Effector memory CD8-positive, alpha-beta T cell (primary cell): ENCODE data around the gene EVI2B.
"Not testable (repeated sequence)": the region's sequence is repeated elsewhere in the genome, so short reads cannot be mapped to it uniquely, and the experiment has no call there.

Experiments used
- ATAC-seq: fragments of 150-1000 bp; cut with Tn5 transposase; replicated peaks from 2 replicates; pipeline ENCODE4 v1.10.0; 2021; ENCODE audit warnings: mild to moderate bottlenecking, moderate library complexity
- DNase-seq, 3 experiments: peaks; one replicate each; pipeline ENCODE4 v3.0.0; 2021
- H3K27ac Mint-ChIP-seq, 2 donors: one replicate each; pipeline ENCODE4 v1.8.0; 2022; ENCODE audit warnings: mild to moderate bottlenecking in 2 of 2, mixed read lengths in 2 of 2, moderate library complexity in 2 of 2
- H3K27me3 Mint-ChIP-seq, 2 donors: one replicate each; pipeline ENCODE4 v1.8.0; 2022; ENCODE audit warnings: mixed read lengths in 2 of 2
- H3K36me3 Mint-ChIP-seq: one replicate; pipeline ENCODE4 v1.8.0; 2022; ENCODE audit warnings: mild to moderate bottlenecking, moderate library complexity, mixed read lengths; ENCODE audit not compliant: insufficient read depth
- H3K4me1 Mint-ChIP-seq, 2 donors: one replicate each; pipeline ENCODE4 v1.8.0; 2022; ENCODE audit warnings: low read depth in 2 of 2, mixed read lengths in 2 of 2
- H3K4me3 Mint-ChIP-seq, 2 donors: one replicate each; pipeline ENCODE4 v1.8.0; 2022; ENCODE audit warnings: mild to moderate bottlenecking in 2 of 2, mixed read lengths in 2 of 2, moderate library complexity in 2 of 2
- H3K9me3 Mint-ChIP-seq, 2 donors: one replicate each; pipeline ENCODE4 v1.8.0; 2022; ENCODE audit warnings: mixed read lengths in 2 of 2

EVI2B gene

DNA sequence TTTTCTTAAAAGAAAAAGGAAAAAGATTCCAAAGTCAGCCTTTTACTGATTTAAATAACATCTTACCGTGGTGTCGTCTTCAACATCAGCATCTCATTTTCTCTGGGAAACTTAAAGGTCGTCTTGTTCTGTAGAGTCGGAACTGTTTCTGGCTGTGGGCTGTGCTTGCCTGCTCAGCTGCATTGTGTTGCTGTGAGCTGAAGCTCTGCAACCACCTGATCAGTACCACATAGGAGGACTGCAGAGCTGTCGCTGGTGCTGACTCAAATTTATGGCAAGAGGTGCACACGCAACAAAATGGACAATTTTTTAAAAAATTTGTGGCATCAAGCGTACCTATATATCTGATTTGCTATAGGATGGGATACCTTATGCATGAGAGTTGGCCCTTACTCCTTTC, 16.8 kb downstream of the EVI2B start, which contains the start of gene OMG:
OMG (minus strand) TSS at position 150 of the 400 bp plus-strand sequence. CDS start 908 bp downstream, outside the sequence.
- Mint-ChIP-seq H3K36me3 (no peaks in the 10 kb centered on the region), H3K27me3 (no peaks in the 10 kb centered on the region), H3K4me3 (no peak within 1 kb of the TSS), H3K4me1 (peaks cover 1 to 12% of the 10 kb centered on the region in 2 donors), H3K27ac (no peak within 1 kb of the TSS), H3K9me3 (no peaks in the 10 kb centered on the region)
- DNase-seq (no peak), ATAC-seq (no peak)

DNA sequence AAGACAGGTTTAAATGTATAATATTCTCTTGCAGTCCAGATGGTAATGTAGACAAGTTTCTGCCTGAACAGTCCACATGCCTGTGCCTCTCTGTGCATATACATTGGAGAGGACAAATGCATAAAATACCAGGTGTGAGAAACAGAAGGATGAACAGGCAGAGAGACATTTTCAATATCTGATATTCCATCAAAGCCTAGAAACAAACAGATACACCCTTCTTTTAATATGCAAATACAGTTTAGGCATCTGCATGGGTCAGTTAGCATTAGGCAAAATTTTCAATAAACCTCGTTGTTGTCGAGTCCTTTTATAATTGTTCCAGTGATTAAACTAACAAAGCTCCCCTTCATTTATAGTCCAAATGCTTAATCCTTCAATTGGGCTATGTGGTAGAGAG, 17.7 kb downstream of the EVI2B start:
- H3K27ac Mint-ChIP-seq: no peak overlapping the region

DNA sequence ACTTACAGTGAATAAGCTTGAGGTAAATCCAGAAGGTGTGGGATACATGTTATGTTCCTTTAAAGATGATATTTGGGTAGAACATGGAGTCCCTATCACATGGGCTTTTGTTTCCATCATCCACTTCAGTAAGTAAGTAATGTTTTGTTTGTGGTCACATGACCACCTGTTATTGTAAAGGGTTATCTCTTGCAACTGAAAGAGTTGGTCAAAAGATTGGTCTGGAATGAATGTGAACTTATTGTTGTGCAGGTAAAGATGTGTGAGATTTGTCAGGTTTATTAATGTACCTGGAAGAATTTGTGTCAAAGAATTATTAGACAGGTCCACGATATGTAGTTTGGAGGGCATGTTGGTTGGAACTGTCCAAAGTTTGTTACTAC, 18.4 kb downstream of the EVI2B start:
- H3K4me3 Mint-ChIP-seq: no peak overlapping the region
- no peaks in the 10 kb centered on the region for H3K9me3 Mint-ChIP-seq
- H3K36me3 Mint-ChIP-seq: no peaks in the 10 kb centered on the region
- no peak for ATAC-seq
- no peak overlapping the region for H3K27ac Mint-ChIP-seq
- H3K4me1 Mint-ChIP-seq: no peaks in the 10 kb centered on the region
- DNase-seq: no peak
- H3K27me3 Mint-ChIP-seq: no peaks in the 10 kb centered on the region

More for the DNA sequence above, 17.7 kb downstream of the EVI2B start:
- H3K4me1 Mint-ChIP-seq: peaks cover 1 to 5% of the 10 kb centered on the region in 2 donors
- H3K27me3 Mint-ChIP-seq: no peaks in the 10 kb centered on the region
- H3K9me3 Mint-ChIP-seq: no peaks in the 10 kb centered on the region
- ATAC-seq (no peak), DNase-seq (no peak)
- no peak overlapping the region for H3K4me3 Mint-ChIP-seq
- no peaks in the 10 kb centered on the region for H3K36me3 Mint-ChIP-seq

DNA sequence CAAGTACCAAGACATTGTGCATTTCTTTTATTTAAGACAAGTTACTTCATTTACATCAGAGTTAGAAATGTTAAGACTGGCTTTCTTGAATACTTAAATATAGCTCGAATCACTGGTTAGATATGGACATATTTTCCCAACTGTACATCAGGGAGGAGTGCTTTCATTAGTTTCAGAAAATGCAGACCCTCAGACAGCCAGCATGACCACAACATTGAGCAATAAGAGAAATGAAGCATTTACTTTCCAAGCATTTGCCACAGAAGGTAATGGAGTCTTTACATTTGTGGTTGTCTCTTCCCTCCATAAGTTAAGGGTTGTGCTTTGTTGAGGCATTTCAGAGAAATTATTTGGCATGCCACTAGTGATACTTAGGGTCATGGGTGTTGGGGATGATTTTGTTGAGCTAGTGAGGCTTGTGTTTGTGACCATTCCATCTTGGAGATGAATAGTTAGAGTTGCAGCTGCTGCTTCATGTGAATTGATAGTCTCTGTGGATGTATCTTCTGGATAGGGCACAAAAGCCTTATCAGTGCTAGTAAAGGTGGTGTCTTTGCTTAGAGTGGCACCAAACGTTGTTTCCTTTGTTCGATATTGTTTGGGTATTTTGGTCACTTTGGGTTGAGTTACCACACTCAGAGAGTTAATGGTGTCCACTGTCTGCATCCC, 18.9 kb downstream of the EVI2B start:
- ATAC-seq (no peak), DNase-seq (no peak)
- no peak overlapping the region for H3K4me3 Mint-ChIP-seq
- H3K27ac Mint-ChIP-seq: no peak overlapping the region
- no peaks in the 10 kb centered on the region for H3K4me1 Mint-ChIP-seq
- no peaks in the 10 kb centered on the region for H3K9me3 Mint-ChIP-seq
- H3K36me3 Mint-ChIP-seq: no peaks in the 10 kb centered on the region
- H3K27me3 Mint-ChIP-seq: no peaks in the 10 kb centered on the region

DNA sequence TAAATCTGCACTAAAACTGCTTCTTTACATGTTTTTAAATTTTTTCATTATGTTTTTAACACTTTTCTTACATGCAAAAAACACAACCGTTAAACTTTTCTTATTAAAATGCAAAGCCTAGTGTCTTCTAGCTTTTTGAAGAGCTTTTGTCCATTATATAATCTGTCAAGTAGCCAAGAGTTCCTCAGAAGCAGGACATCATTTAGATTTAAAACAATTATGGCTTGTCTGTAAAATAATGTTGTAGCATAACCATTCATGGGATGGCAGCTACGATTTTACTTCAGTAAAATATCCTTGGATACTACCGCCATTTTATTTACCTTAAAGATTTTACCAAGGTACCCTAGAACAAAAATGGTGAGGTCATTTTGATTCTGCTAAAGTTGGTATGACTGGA, 19.6 kb downstream of the EVI2B start:
- no peaks in the 10 kb centered on the region for H3K4me1 Mint-ChIP-seq
- ATAC-seq: no peak

DNA sequence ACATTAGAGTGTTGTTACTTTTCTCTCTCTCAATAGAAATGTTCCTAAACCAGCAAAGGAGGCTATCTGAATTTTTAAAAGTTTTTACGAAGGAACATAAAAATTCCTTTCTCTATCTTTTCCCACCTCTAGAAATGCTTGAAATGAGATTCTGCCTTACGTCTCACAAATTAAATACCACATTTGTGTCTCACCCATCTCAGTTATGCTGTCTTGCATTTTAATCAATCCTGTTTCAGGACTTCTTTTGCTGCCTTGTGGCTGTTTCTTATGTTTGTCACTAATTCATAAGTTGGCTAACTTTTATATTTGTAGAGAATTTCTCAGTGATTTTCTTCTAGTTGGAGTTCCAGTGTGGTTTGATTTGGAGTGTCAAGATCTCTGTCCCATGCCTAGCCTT, 20.3 kb downstream of the EVI2B start:
- no peak for DNase-seq
- H3K27me3 Mint-ChIP-seq: no peaks in the 10 kb centered on the region
- no peaks in the 10 kb centered on the region for H3K9me3 Mint-ChIP-seq
- H3K27ac Mint-ChIP-seq: no peak overlapping the region
- H3K36me3 Mint-ChIP-seq: no peaks in the 10 kb centered on the region
- ATAC-seq: no peak
- no peak overlapping the region for H3K4me3 Mint-ChIP-seq
- no peaks in the 10 kb centered on the region for H3K4me1 Mint-ChIP-seq

More for the DNA sequence above, 19.6 kb downstream of the EVI2B start:
- no peak overlapping the region for H3K4me3 Mint-ChIP-seq
- H3K36me3 Mint-ChIP-seq: no peaks in the 10 kb centered on the region
- no peak for DNase-seq
- no peaks in the 10 kb centered on the region for H3K27me3 Mint-ChIP-seq
- H3K9me3 Mint-ChIP-seq: no peaks in the 10 kb centered on the region
- no peak overlapping the region for H3K27ac Mint-ChIP-seq

DNA sequence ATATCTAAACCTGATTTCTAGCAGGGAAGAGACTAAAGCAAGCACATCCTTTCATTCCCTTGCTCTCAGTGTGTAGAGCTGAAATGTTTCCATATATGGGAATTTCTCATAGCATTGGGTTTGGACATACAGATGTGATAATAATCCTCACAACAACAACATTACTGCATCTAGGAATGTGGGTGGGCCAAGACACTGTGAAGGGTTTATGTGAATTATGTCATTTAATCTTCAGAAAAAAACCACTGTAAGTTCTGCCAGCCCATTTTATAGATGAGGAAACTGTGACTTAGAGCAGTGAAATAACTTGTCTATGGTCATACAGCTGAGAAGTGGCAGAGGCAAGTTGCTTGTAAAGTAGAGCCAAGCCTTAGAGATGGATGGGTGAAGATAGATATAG, 22.0 kb downstream of the EVI2B start:
- H3K4me3 Mint-ChIP-seq: no peak overlapping the region
- ATAC-seq: no peak
- H3K9me3 Mint-ChIP-seq: no peaks in the 10 kb centered on the region
- no peaks in the 10 kb centered on the region for H3K27me3 Mint-ChIP-seq
- H3K36me3 Mint-ChIP-seq: no peaks in the 10 kb centered on the region
- DNase-seq: no peak
- H3K27ac Mint-ChIP-seq: no peak overlapping the region
- no peaks in the 10 kb centered on the region for H3K4me1 Mint-ChIP-seq

DNA sequence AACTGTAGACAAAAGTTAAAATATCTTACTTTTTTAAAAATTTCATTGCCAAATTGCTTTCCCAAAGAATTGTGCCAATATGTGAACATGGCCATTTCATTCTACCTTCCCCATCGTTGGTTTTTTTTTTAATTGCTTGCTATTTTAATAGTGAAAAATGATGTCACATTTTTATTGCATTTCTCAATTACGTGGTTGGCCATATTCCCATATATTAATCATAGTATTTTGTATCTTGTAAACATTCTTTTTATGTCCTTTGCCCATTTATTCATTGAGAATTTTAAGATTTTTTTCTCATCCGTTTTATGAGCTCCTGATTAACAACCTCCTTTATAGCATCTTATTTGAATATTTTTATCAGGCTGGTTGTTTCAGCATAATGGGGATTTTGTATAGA, 24.1 kb downstream of the EVI2B start:
- Mint-ChIP-seq H3K4me3 (no peak overlapping the region), H3K4me1 (no peaks in the 10 kb centered on the region), H3K27me3 (no peaks in the 10 kb centered on the region), H3K9me3 (no peaks in the 10 kb centered on the region), H3K27ac (no peak overlapping the region), H3K36me3 (no peaks in the 10 kb centered on the region)
- DNase-seq: no peak
- ATAC-seq: no peak

DNA sequence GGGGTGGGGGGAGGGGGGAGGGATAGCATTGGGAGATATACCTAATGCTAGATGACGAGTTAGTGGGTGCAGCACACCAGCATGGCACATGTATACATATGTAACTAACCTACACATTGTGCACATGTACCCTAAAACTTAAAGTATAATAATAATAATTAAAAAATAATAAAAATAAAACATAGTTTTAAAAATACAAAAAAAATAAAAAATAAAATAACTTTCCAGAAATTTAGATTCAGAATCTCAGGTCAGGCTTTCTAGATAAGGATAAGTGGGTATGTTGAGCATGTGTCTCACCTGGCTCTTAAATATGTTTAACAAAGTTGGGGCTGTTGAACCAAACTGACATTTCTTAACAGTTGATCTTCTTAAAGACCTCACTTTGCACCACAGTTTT, 25.9 kb downstream of the EVI2B start:
- not testable (repeated sequence) for H3K9me3 Mint-ChIP-seq, H3K27me3 Mint-ChIP-seq

DNA sequence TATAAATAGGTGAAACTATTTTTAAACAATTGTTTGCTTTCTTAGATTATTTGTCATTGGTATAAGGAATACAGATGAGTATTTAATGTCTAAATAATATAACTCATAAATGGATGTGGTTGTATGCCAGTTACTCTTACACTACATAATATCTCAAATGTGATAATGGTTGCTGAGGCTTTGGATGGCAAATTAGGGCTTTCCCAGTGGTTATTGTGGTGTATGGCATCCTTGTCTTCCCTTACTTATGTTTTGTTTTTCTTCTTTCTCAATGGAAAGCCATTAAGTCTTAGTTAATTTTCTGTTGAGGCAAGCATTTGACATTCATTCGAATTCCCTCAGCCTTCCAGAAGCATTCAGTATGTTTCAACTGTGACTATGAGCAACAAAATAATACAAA, 27.3 kb downstream of the EVI2B start:
- H3K27me3 Mint-ChIP-seq: no peaks in the 10 kb centered on the region
- DNase-seq: no peak
- no peaks in the 10 kb centered on the region for H3K4me1 Mint-ChIP-seq
- no peak for ATAC-seq
- no peak overlapping the region for H3K4me3 Mint-ChIP-seq
- H3K9me3 Mint-ChIP-seq: no peaks in the 10 kb centered on the region
- no peak overlapping the region for H3K27ac Mint-ChIP-seq
- H3K36me3 Mint-ChIP-seq: peaks cover 3% of the 10 kb centered on the region

More for the DNA sequence above, 25.9 kb downstream of the EVI2B start:
- not testable (repeated sequence) for H3K36me3 Mint-ChIP-seq, H3K4me3 Mint-ChIP-seq, DNase-seq, H3K4me1 Mint-ChIP-seq, ATAC-seq, H3K27ac Mint-ChIP-seq

DNA sequence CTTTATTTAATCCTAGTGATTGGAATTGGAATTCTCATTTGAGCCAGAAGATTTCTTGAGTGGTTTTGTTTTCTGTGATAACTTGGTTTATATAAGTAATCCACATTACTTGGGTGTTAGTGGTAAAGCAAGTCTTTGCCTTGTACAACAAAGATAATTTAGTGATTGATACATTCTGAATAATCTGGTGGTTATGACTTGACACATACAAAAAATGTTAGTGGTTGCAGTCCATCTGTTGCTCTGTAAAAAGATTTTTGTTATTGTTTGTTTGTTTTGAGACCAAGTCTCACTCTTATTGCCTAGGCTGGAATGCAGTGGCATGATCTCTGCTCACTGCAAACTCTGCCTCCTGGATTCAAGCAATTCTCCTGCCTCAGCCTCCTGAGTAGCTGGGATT, 30.0 kb downstream of the EVI2B start:
- Mint-ChIP-seq H3K4me3 (no peak overlapping the region), H3K9me3 (no peaks in the 10 kb centered on the region), H3K36me3 (peaks cover 5% of the 10 kb centered on the region), H3K27ac (no peak overlapping the region), H3K4me1 (no peaks in the 10 kb centered on the region), H3K27me3 (no peaks in the 10 kb centered on the region)
- DNase-seq (no peak), ATAC-seq (no peak)

DNA sequence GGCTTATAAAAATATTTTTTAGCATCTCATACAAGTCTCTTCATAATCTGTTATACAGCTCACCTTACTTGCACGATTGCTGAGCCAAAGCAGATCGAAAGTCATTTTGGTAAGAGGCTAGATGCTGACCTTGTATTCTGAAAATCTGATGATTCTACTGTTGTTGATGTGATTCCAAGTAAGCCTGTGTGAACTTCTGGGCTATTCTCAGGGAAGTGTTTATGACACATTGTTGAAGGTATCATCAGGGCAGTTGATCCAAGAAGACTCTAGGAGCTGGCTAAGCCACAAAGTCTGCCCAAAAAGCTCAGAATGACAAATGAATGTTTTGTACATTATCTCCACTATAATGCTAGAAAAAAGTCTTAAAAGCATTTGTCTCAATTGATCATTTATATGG, 32.8 kb downstream of the EVI2B start:
- ATAC-seq (no peak), DNase-seq (no peak)
- Mint-ChIP-seq H3K27me3 (no peaks in the 10 kb centered on the region), H3K4me3 (no peak overlapping the region), H3K27ac (no peak overlapping the region), H3K36me3 (peaks cover 5% of the 10 kb centered on the region), H3K4me1 (no peaks in the 10 kb centered on the region), H3K9me3 (no peaks in the 10 kb centered on the region)

DNA sequence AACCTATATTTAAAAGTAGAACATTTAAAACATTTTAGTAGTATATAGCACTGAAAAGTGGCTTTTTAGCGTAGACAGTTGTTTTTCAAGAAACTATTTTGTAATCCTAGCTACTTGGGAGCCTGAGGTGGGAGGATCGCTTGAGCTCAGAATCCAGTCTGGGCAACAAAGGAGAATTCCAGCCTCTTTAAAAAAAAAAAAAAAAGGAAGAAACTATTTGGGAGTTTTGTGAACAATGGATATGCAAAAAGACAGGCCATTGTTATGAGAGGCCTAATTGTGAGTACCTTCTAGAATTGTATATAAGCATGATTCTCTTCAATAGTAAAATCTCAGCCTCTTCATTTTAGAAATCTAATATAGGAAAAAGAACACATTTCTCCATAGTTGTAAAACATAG, 34.5 kb downstream of the EVI2B start:
- no peak for DNase-seq
- H3K27ac Mint-ChIP-seq: no peak overlapping the region
- H3K9me3 Mint-ChIP-seq: no peaks in the 10 kb centered on the region
- H3K27me3 Mint-ChIP-seq: no peaks in the 10 kb centered on the region
- H3K4me1 Mint-ChIP-seq: no peaks in the 10 kb centered on the region
- peaks cover 5% of the 10 kb centered on the region for H3K36me3 Mint-ChIP-seq
- H3K4me3 Mint-ChIP-seq: no peak overlapping the region
- ATAC-seq: no peak

DNA sequence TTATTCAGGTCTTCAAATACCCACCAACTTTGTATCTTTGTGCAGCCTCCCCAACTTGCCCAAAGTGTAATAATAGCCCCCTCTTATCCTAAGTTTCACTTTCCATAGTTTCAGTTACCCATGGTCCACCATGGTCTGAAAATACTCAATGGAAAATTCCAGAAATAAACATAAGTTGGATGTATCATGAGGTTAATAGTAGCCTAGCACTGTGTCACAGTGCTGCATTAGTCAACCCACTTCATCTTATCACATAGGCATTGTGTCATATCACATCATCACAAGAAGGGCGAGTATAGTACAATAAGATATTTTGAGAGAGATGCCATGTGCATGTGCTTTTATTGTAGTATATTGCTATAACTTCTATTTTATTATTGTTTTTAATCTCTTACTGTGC, 38.7 kb downstream of the EVI2B start:
- Mint-ChIP-seq H3K36me3 (no peaks in the 10 kb centered on the region), H3K4me1 (no peaks in the 10 kb centered on the region), H3K27me3 (no peaks in the 10 kb centered on the region), H3K27ac (no peak overlapping the region), H3K9me3 (no peaks in the 10 kb centered on the region), H3K4me3 (no peak overlapping the region)
- no peak for DNase-seq
- ATAC-seq: no peak

DNA sequence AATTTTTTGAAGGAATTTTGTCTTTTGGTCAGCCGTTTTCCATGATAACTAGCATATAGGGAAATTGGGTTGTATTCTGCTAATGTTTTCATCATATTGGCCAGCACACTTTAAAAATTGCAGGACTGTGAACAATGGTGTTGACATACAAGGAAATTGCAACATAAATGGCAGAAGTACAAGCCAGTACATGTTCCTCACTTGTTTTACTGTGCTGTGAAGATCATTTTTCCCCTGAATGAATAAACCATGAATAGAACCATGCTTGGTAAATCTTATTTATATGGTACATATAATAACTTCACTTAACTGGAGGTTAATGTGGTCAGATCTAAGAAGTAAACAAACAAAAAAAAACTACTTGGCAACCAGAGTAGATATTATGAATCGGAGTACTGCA, 39.6 kb downstream of the EVI2B start:
- Mint-ChIP-seq H3K9me3 (no peaks in the 10 kb centered on the region), H3K36me3 (no peaks in the 10 kb centered on the region), H3K4me1 (no peaks in the 10 kb centered on the region), H3K4me3 (no peak overlapping the region), H3K27me3 (no peaks in the 10 kb centered on the region), H3K27ac (no peak overlapping the region)
- DNase-seq (no peak), ATAC-seq (no peak)
